ENCODE measurements around the gene TPPP2. TPM values are rescaled to one million over a fixed set of nuclear protein-coding genes. Genes with fewer than 3 reads are reported as not detected.

TPPP2 gene
- total RNA-seq, 1 experiment from 2014 or later: not detected

DNA sequence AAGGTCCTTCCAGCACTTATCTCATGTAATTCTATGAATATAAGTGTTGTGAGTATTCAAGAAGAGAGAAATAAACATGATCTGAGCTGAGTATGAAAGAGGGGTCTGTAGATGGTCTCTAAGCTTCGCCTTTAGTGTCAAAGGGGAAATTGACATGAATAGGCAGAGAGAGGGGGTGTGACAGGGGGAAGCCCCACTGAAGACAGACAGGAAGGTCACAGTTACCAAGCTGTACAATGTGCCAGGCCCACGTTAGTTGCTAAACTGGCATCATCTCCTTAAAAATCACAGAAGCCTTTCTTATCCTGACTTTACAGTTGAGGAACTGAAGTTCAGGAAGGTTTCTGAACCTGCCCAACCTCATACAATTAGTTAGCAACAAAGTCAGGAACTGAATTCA lies 47.7 kb downstream of the TPPP2 start:
- Histone ChIP-seq H3K4me1 (ENCODE audit: low read length) (no peaks in the 10 kb centered on the region), H3K4me2 (ENCODE audit: low read depth, low read length, poor library complexity, severe bottlenecking) (no peak overlapping the region), H3K27ac (ENCODE audit: low read length) (no peak overlapping the region), H4K20me1 (ENCODE audit: insufficient read depth, low read depth, low read length) (no peaks in the 10 kb centered on the region), H2AFZ (ENCODE audit: low read length) (no peak overlapping the region), H3K9ac (ENCODE audit: low read length) (no peak overlapping the region), H3K79me2 (ENCODE audit: low read length) (no peaks in the 10 kb centered on the region), H3K9me2 (replicated peaks; ENCODE audit: insufficient read depth, low read length) (no peaks in the 10 kb centered on the region), H3K36me3 (ENCODE audit: insufficient read depth, low read length) (no peaks in the 10 kb centered on the region), H3K4me3 (ENCODE audit: low read length) (no peak overlapping the region), H3K27me3 (ENCODE audit: low read length) (no peaks in the 10 kb centered on the region), H3K9me3 (ENCODE audit: low read length) (no peaks in the 10 kb centered on the region)
- DNase-seq: no peak

- Histone ChIP-seq H3K36me3 (ENCODE audit: insufficient read depth, low read length) (no peaks in the 10 kb centered on the region), H3K4me2 (ENCODE audit: low read depth, low read length, poor library complexity, severe bottlenecking) (no peak overlapping the region), H3K4me1 (ENCODE audit: low read length) (no peaks in the 10 kb centered on the region)
Measured at GRCh38 chr14:21078287-21078686, 48.3 kb downstream of the TPPP2 start.

DNA sequence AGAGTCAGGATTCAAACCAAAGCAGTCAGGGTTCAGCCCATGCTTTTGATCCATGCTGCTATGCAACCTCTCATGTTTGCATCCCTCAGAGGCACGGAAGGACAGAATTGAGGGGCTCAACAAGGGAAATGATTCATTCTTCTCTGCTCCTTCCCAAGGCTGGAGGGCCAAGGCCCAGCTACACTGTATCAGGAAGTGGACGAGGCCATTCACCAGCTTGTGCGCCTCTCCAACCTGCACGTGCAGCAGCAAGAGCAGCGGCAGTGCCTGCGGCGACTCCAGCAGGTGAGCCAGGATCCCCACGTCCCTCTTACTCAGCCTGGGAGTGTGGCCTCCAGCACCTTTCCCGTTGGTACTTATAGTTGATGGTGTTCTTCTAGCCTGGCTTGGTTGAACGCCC lies 48.7 kb downstream of the TPPP2 start:
- no peaks in the 10 kb centered on the region for H3K27me3 ChIP-seq (ENCODE audit: low read length)
- no peak overlapping the region for H3K9ac ChIP-seq (ENCODE audit: low read length)
- no peaks in the 10 kb centered on the region for H3K36me3 ChIP-seq (ENCODE audit: insufficient read depth, low read length)
- no peaks in the 10 kb centered on the region for H4K20me1 ChIP-seq (ENCODE audit: insufficient read depth, low read depth, low read length)
- no peak overlapping the region for H3K27ac ChIP-seq (ENCODE audit: low read length)
- no peaks in the 10 kb centered on the region for H3K9me2 ChIP-seq (replicated peaks; ENCODE audit: insufficient read depth, low read length)
- no peak for DNase-seq
- no peak overlapping the region for H2AFZ ChIP-seq (ENCODE audit: low read length)
- H3K79me2 ChIP-seq (ENCODE audit: low read length): no peaks in the 10 kb centered on the region
- no peaks in the 10 kb centered on the region for H3K4me1 ChIP-seq (ENCODE audit: low read length)
- H3K4me2 ChIP-seq (ENCODE audit: low read depth, low read length, poor library complexity, severe bottlenecking): no peak overlapping the region
- H3K9me3 ChIP-seq (ENCODE audit: low read length): no peaks in the 10 kb centered on the region
- H3K4me3 ChIP-seq (ENCODE audit: low read length): no peak overlapping the region

More at GRCh38 chr14:21078287-21078686, 48.3 kb downstream of the TPPP2 start:
- no peak overlapping the region for H3K9ac ChIP-seq (ENCODE audit: low read length)
- H3K27me3 ChIP-seq (ENCODE audit: low read length): no peaks in the 10 kb centered on the region
- H3K9me2 ChIP-seq (replicated peaks; ENCODE audit: insufficient read depth, low read length): no peaks in the 10 kb centered on the region
- H4K20me1 ChIP-seq (ENCODE audit: insufficient read depth, low read depth, low read length): no peaks in the 10 kb centered on the region
- H2AFZ ChIP-seq (ENCODE audit: low read length): no peak overlapping the region
- no peaks in the 10 kb centered on the region for H3K9me3 ChIP-seq (ENCODE audit: low read length)
- no peak for DNase-seq
- H3K79me2 ChIP-seq (ENCODE audit: low read length): no peaks in the 10 kb centered on the region
- no peak overlapping the region for H3K27ac ChIP-seq (ENCODE audit: low read length)
- no peak overlapping the region for H3K4me3 ChIP-seq (ENCODE audit: low read length)

GRCh38 chr14:21081521-21082142 lies 51.6 kb downstream of the TPPP2 start:
- Histone ChIP-seq H2AFZ (ENCODE audit: low read length) (no peak overlapping the region), H3K9me3 (ENCODE audit: low read length) (no peaks in the 10 kb centered on the region), H3K9me2 (replicated peaks; ENCODE audit: insufficient read depth, low read length) (no peaks in the 10 kb centered on the region), H3K36me3 (ENCODE audit: insufficient read depth, low read length) (no peaks in the 10 kb centered on the region), H3K27ac (ENCODE audit: low read length) (no peak overlapping the region), H3K9ac (ENCODE audit: low read length) (no peak overlapping the region), H4K20me1 (ENCODE audit: insufficient read depth, low read depth, low read length) (no peaks in the 10 kb centered on the region), H3K4me2 (ENCODE audit: low read depth, low read length, poor library complexity, severe bottlenecking) (no peak overlapping the region), H3K79me2 (ENCODE audit: low read length) (no peaks in the 10 kb centered on the region), H3K4me1 (ENCODE audit: low read length) (no peaks in the 10 kb centered on the region), H3K4me3 (ENCODE audit: low read length) (no peak overlapping the region), H3K27me3 (ENCODE audit: low read length) (no peaks in the 10 kb centered on the region)
- no peak for DNase-seq

Other genes with a start within 250 kb of the TPPP2 start
- gene RNASE6, start 248.9 kb upstream of the TPPP2 start, total RNA-seq (2014; rRNA removed; shearing (Covaris generic); ENCODE audit: low replicate concordance): not detected in 2 replicates
- not detected in 2 replicates for gene RNASE1, start 227.4 kb upstream of the TPPP2 start, total RNA-seq (2014; rRNA removed; shearing (Covaris generic); ENCODE audit: low replicate concordance)
- gene RNASE3, start 138.8 kb upstream of the TPPP2 start, total RNA-seq (2014; rRNA removed; shearing (Covaris generic); ENCODE audit: low replicate concordance): not detected in 2 replicates
- not detected in 2 replicates for gene RNASE2, start 74.7 kb upstream of the TPPP2 start, total RNA-seq (2014; rRNA removed; shearing (Covaris generic); ENCODE audit: low replicate concordance)
- 110 and 150 TPM in 2 replicates for gene METTL17, start 40.2 kb upstream of the TPPP2 start, total RNA-seq (2014; rRNA removed; shearing (Covaris generic); ENCODE audit: low replicate concordance)
- gene SLC39A2, start 30.9 kb upstream of the TPPP2 start, total RNA-seq (2014; rRNA removed; shearing (Covaris generic); ENCODE audit: low replicate concordance): not detected in 2 replicates
- not detected in 2 replicates for gene NDRG2, start 5.2 kb upstream of the TPPP2 start, total RNA-seq (2014; rRNA removed; shearing (Covaris generic); ENCODE audit: low replicate concordance)
- gene RNASE13, start 4.6 kb downstream of the TPPP2 start, total RNA-seq (2014; rRNA removed; shearing (Covaris generic); ENCODE audit: low replicate concordance): not detected in 2 replicates
- not detected in 2 replicates for gene RNASE7, start 12.1 kb downstream of the TPPP2 start, total RNA-seq (2014; rRNA removed; shearing (Covaris generic); ENCODE audit: low replicate concordance)
- not detected in 2 replicates for gene RNASE8, start 27.6 kb downstream of the TPPP2 start, total RNA-seq (2014; rRNA removed; shearing (Covaris generic); ENCODE audit: low replicate concordance)
- gene ARHGEF40, start 40.1 kb downstream of the TPPP2 start, total RNA-seq (2014; rRNA removed; shearing (Covaris generic); ENCODE audit: low replicate concordance): 2.2 TPM in 2 replicates
- gene ZNF219, start 68.4 kb downstream of the TPPP2 start, total RNA-seq (2014; rRNA removed; shearing (Covaris generic); ENCODE audit: low replicate concordance): 3.4 and 3.8 TPM in 2 replicates
- gene TMEM253, start 70.8 kb downstream of the TPPP2 start, total RNA-seq (2014; rRNA removed; shearing (Covaris generic); ENCODE audit: low replicate concordance): not detected in 2 replicates
- not detected in 2 replicates for gene OR5AU1, start 125.8 kb downstream of the TPPP2 start, total RNA-seq (2014; rRNA removed; shearing (Covaris generic); ENCODE audit: low replicate concordance)
- 661 and 1,144 TPM in 2 replicates for gene HNRNPC, start 239.2 kb downstream of the TPPP2 start, total RNA-seq (2014; rRNA removed; shearing (Covaris generic); ENCODE audit: low replicate concordance)
- gene RPGRIP1, start 249.9 kb downstream of the TPPP2 start, total RNA-seq (2014; rRNA removed; shearing (Covaris generic); ENCODE audit: low replicate concordance): not detected in 2 replicates